ENCODE results near the gene CCDC30.

CCDC30 gene

DNA sequence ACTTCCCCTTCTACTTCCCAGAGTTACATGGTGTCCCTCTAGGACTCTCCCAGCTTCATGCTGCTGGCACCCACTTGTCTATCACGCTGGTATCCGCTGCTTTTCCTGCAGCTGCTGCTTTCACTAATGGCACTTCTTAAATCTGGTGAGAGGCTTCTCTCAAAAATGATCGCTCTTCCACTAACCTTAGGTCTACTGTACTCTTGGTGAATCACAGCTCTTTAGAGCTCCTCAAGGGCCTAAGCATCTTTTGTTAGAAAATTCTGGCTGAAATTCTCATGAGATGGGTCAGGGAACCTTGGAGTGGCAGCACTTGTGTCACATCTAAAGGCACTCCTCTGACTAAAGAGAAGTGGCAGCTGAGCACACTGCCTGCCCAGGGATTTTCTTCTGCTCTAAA, 39.4 kb upstream of the CCDC30 start:
- no peak overlapping the region for H3K4me3 ChIP-seq (ENCODE audit: low read depth, low read length)

DNA sequence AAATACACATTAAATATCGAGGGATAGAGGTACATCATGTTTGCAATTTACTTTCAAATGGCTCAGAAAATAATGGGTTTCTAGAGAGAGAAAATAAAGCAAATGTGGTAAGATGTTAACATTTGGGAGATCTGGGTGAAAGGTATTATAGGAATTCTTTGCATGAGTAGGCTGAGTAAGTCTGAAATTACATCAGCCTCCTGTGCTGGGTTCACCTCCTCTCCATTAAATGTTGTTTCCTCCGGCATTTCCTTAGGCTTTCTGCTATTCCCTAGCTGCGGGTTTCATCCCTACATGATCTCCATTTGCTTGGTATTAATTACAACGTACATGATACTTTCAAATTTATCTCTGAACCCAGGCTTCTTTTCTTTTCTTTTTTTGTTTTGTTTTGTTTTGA, 38.9 kb upstream of the CCDC30 start:
- H3K4me3 ChIP-seq (ENCODE audit: low read depth, low read length), result no peak overlapping the region
- no peak overlapping the region for H3K9ac ChIP-seq
- H3K4me1 ChIP-seq, result peaks cover 6% of the 10 kb centered on the region
- TF ChIP-seq, protein P1, sequence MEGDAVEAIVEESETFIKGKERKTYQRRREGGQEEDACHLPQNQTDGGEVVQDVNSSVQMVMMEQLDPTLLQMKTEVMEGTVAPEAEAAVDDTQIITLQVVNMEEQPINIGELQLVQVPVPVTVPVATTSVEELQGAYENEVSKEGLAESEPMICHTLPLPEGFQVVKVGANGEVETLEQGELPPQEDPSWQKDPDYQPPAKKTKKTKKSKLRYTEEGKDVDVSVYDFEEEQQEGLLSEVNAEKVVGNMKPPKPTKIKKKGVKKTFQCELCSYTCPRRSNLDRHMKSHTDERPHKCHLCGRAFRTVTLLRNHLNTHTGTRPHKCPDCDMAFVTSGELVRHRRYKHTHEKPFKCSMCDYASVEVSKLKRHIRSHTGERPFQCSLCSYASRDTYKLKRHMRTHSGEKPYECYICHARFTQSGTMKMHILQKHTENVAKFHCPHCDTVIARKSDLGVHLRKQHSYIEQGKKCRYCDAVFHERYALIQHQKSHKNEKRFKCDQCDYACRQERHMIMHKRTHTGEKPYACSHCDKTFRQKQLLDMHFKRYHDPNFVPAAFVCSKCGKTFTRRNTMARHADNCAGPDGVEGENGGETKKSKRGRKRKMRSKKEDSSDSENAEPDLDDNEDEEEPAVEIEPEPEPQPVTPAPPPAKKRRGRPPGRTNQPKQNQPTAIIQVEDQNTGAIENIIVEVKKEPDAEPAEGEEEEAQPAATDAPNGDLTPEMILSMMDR (IDR thresholded peaks at IDR 0.05), result no peak
- H3K79me2 ChIP-seq, result no peaks in the 10 kb centered on the region
- H3K36me3 ChIP-seq (ENCODE audit: control insufficient read depth, insufficient read depth, low read length), result no peaks in the 10 kb centered on the region
- H3K27me3 ChIP-seq (ENCODE audit: control insufficient read depth, insufficient read depth, low read length), result no peaks in the 10 kb centered on the region
- no peak overlapping the region for H2AFZ ChIP-seq
- H3K9me3 ChIP-seq (ENCODE audit: control insufficient read depth, low read length), result no peaks in the 10 kb centered on the region
- H3K27ac ChIP-seq, result no peak overlapping the region
- H3K4me2 ChIP-seq (ENCODE audit: low read length), result no peak overlapping the region

More for the DNA sequence above, 39.4 kb upstream of the CCDC30 start:
- H3K36me3 ChIP-seq (ENCODE audit: control insufficient read depth, insufficient read depth, low read length), result no peaks in the 10 kb centered on the region
- TF ChIP-seq, protein P1 (IDR thresholded peaks at IDR 0.05), result no peak
- no peaks in the 10 kb centered on the region for H3K9me3 ChIP-seq (ENCODE audit: control insufficient read depth, low read length)
- no peak overlapping the region for H3K4me2 ChIP-seq (ENCODE audit: low read length)
- H2AFZ ChIP-seq, result no peak overlapping the region
- peaks cover 6% of the 10 kb centered on the region for H3K4me1 ChIP-seq
- no peak overlapping the region for H3K27ac ChIP-seq
- H3K27me3 ChIP-seq (ENCODE audit: control insufficient read depth, insufficient read depth, low read length), result no peaks in the 10 kb centered on the region
- no peak overlapping the region for H3K9ac ChIP-seq
- H3K79me2 ChIP-seq, result no peaks in the 10 kb centered on the region

DNA sequence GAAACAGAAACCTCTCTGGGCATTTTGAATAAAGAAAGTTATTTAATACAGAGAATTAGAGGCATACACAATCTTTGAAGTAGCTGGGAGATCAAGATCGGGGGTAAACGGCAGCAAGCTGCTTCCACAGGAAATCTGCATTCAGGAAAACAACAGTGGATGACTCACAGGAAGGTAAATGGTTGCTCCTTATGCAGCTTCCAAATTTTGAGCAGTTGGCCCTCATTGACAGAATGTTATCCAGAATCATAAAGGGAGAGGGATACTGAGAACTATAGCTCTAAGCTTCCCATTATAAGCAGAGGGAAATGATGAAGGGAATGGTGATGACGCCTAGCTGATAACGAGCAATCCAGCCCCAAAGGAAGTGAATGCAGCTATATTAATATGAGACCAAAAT, 35.8 kb upstream of the CCDC30 start:
- H2AFZ ChIP-seq, result no peak overlapping the region
- peaks cover 12% of the 10 kb centered on the region for H3K4me1 ChIP-seq
- TF ChIP-seq, protein P1 (IDR thresholded peaks at IDR 0.05), result no peak
- no peak overlapping the region for H3K4me2 ChIP-seq (ENCODE audit: low read length)
- no peaks in the 10 kb centered on the region for H3K9me3 ChIP-seq (ENCODE audit: control insufficient read depth, low read length)
- H3K79me2 ChIP-seq, result no peaks in the 10 kb centered on the region
- no peaks in the 10 kb centered on the region for H3K27me3 ChIP-seq (ENCODE audit: control insufficient read depth, insufficient read depth, low read length)
- no peak overlapping the region for H3K4me3 ChIP-seq (ENCODE audit: low read depth, low read length)
- no peak overlapping the region for H3K9ac ChIP-seq
- no peaks in the 10 kb centered on the region for H3K36me3 ChIP-seq (ENCODE audit: control insufficient read depth, insufficient read depth, low read length)
- H3K27ac ChIP-seq, result no peak overlapping the region

DNA sequence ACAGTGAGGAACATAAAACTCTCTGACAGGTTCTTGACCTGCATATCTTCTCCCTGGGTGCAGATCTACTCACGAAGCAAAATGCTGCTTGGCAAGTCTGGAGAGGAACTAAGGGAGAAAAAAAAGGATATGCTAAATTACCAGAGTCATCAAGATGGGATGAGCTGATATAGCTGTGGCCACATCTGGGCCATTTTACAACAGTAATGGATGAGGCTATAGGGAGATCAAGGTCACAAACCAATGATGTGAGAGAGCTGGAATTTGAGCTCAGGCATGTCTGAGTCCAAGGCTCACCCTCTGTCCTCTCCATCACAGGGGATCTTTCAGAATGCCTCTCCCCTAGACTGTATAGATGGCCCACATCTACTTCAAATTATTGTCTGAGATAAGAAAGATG, 33.5 kb upstream of the CCDC30 start:
- no peaks in the 10 kb centered on the region for H3K36me3 ChIP-seq (ENCODE audit: control insufficient read depth, insufficient read depth, low read length)

More for the DNA sequence above, 33.5 kb upstream of the CCDC30 start:
- H3K4me3 ChIP-seq (ENCODE audit: low read depth, low read length), result no peak overlapping the region
- no peak overlapping the region for H3K4me2 ChIP-seq (ENCODE audit: low read length)
- H3K9me3 ChIP-seq (ENCODE audit: control insufficient read depth, low read length), result no peaks in the 10 kb centered on the region
- no peaks in the 10 kb centered on the region for H3K27me3 ChIP-seq (ENCODE audit: control insufficient read depth, insufficient read depth, low read length)
- peak overlapping the region; percentile 54 for H3K27ac ChIP-seq
- peaks cover 23% of the 10 kb centered on the region for H3K4me1 ChIP-seq
- TF ChIP-seq, protein P1 (IDR thresholded peaks at IDR 0.05), result no peak
- H3K9ac ChIP-seq, result no peak overlapping the region
- H3K79me2 ChIP-seq, result no peaks in the 10 kb centered on the region
- peak overlapping the region; percentile 17 for H2AFZ ChIP-seq
